IPS-NIHi11 (cell line): ENCODE results near the gene MAB21L4.

Experiments
- DNase-seq: peaks from one replicate; pipeline ENCODE4 v3.0.0; 2012; ENCODE audit warnings: mixed read lengths, low spot score

The MAB21L4 gene

GRCh38 chr2:240876475-240877251 lies 19.3 kb downstream of the MAB21L4 start:
- DNase-seq: no peak

DNA sequence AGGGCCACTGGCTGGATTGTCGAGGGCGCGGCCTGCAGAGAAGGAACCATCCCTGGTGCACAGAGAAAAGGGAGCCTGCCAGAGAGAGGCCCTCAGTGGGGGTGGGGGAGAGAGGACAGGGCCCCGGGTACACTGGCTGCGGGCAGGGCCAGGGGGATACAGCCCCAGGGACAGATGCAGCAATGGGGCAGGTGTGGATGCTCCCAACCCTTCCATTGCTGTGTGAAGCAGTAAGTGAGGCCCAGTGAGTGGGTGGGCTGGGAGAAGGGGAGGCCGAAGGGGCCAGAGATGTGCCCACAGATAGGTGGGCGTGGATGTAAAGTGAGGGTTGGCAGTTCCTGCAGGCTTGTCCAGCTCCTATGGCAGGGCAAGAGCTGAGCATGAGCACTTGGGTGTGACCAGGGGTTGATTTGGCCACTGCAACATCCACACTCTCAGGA lies 19.9 kb downstream of the MAB21L4 start:
- DNase-seq: no peak

GRCh38 chr2:240875228-240876034 lies 20.5 kb downstream of the MAB21L4 start:
- DNase-seq: no peak

- DNase-seq: no peak
Observed at GRCh38 chr2:240874715-240875227, 21.2 kb downstream of the MAB21L4 start.

GRCh38 chr2:240873805-240874714 lies 21.9 kb downstream of the MAB21L4 start:
- DNase-seq: peak; percentile 63

DNA sequence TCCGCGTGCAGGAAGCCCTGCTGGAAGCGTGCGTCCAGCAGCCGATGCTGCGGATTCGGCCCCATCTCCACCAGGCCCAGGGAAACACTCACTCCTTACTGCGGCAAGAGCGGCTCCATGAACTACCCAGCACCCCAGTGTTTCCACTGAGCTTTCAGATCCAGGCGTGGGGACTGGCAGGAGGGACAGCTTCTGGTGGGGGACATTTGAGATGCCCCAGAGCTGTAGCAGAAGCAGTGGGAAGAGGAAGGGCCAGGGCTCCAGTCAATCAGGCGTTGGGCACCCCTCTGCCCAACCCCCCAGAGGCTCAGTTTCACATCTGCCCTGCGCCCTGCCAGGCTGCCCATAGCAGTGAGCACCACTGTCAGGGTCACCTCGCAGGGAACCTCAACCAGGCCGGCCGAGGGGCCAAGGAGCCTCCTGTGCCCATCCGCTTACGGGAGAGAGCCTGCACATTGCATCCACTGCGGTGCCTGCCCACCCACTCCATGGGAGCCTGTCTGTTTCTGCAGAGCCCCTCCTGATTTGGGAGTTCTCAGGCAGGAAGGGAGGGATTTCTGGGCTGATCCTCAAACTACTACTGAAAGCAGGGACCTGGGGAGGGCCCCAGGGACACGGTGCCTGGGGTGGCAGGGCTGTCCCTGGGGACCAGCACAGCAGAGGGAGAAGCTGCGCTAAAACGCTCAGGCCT lies 22.7 kb downstream of the MAB21L4 start:
- no peak for DNase-seq

GRCh38 chr2:240872317-240873097 lies 23.4 kb downstream of the MAB21L4 start:
- DNase-seq: no peak

- DNase-seq: no peak
Observed at GRCh38 chr2:240871071-240871958, 24.6 kb downstream of the MAB21L4 start.

- no peak for DNase-seq
Observed at GRCh38 chr2:240869956-240870875, 25.7 kb downstream of the MAB21L4 start.

DNA sequence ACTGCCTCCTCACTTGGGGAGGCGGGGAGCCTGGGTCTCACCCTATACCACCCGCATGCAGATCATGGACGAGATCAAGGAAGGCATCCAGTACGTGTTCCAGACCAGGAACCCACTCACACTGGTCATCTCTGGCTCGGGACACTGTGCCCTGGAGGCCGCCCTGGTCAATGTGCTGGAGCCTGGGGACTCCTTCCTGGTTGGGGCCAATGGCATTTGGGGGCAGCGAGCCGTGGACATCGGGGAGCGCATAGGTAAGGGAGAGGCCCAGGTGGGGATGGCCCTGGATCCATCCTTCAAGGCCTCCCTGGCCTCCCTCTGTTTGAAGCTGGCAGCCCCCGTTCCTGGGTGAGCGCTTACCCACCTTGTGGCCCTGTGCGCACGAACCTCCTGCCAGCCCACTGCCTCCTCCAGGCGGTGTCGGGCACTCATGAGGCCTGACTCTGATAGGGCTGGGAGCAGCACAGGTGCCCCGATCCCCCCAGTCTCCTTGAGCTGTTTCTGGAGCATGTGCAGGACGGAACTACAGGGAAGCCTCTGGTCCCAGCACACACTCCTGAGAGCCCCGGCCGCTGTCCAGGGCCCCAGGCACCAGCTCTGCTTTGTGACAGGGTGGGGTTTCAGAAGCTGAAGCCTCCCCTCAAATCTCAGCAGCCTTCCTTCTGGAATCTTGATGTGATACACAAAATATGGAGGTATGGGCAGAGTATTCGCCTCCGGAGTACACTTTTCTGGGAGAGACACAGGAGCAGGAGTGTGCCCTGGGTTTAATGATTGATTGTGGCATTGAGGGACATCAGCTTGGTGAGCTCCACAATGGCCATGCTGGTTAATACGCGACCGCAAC lies 26.6 kb downstream of the MAB21L4 start:
- DNase-seq: no peak

DNA sequence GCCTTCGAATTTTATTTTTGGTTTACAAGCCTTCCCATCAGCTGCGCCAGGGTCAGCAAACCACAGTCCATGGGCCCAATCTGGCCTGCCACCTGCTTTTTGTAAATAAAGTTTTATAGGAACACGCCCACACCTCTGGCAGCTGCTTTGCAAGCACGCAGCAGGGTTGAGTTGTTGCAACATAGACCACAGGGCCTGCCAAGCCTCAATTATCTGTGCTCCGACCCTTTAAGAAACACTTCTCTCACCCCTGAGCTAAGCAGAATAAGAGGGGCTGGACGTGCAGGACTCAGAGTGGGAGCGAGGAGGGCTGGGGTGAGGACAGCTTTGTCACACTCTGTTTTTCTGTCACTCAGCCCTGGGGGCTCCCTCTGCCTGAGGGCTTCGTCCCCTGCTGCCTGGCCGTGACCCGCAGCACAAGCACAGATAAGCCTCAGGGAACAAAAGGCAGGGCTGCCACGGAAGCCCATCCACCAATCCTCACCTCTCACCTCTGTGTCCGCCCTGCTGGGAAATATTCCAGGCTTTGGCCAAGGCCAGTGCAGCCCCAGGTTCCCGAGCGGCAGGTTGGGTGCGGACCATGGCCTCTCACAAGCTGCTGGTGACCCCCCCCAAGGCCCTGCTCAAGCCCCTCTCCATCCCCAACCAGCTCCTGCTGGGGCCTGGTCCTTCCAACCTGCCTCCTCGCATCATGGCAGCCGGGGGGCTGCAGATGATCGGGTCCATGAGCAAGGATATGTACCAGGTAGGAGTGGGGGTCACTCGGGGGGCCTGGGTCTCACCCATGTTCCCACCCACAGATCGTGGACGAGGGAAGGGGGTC lies 27.5 kb downstream of the MAB21L4 start, which contains the start of gene AGXT:
Gene AGXT (plus strand): TSS at position 539 of the 823 bp plus-strand sequence. CDS start 42 bp downstream, at position 581.
- no peak for DNase-seq

DNA sequence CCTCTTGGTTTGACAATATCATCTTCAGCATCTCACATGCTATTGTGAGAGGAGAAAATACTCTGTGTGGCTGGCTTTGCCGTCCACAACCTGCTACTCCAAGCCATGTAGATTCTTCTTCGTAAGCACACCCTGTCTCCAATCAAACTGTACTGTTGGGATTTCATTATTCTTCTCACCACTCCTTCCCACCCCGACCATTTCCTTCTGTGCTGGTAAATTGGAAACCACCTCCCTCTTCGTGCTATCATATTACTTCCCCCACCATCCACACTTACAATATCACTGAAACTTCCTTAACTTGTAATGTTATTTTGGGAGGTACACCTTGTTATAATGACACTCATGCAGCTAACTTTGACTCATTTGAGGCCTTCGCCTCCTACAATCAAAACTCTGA lies 30.6 kb downstream of the MAB21L4 start:
- no peak for DNase-seq

GRCh38 chr2:240864475-240864874 lies 31.5 kb downstream of the MAB21L4 start:
- no peak for DNase-seq

DNA sequence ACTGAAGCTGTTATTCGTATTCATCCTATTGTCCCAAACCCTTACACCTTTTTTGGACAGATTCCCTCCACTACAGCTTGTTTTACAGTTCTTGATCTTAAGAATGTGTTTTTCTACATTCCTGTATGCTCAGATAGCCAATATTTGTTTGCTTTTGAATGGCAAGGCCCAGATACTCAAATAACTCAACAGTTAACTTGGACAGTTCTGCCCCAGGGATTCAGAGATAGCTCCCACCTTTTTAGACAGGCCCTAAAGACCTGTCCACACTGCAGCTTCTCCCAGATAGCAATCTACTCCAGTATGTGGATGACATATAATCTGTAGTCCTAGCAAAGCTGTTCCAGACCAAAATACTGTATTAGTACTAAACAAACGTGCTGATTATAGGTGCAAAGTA lies 34.4 kb downstream of the MAB21L4 start:
- no peak for DNase-seq

GRCh38 chr2:240858871-240859270 lies 37.1 kb downstream of the MAB21L4 start:
- no peak for DNase-seq

GRCh38 chr2:240858321-240858720 lies 37.6 kb downstream of the MAB21L4 start:
- DNase-seq: no peak
